ENCODE data around the gene PCNT. TPM values are rescaled to one million over a fixed set of nuclear protein-coding genes. Genes with fewer than 3 reads are reported as not detected.

PCNT gene
- total and polyA plus RNA-seq, 9 of the 15 experiments (the other 6 are each of a cell fraction or from before 2014, with no cell fraction given) = 9.1 to 53.5 (median 31.3) TPM

DNA sequence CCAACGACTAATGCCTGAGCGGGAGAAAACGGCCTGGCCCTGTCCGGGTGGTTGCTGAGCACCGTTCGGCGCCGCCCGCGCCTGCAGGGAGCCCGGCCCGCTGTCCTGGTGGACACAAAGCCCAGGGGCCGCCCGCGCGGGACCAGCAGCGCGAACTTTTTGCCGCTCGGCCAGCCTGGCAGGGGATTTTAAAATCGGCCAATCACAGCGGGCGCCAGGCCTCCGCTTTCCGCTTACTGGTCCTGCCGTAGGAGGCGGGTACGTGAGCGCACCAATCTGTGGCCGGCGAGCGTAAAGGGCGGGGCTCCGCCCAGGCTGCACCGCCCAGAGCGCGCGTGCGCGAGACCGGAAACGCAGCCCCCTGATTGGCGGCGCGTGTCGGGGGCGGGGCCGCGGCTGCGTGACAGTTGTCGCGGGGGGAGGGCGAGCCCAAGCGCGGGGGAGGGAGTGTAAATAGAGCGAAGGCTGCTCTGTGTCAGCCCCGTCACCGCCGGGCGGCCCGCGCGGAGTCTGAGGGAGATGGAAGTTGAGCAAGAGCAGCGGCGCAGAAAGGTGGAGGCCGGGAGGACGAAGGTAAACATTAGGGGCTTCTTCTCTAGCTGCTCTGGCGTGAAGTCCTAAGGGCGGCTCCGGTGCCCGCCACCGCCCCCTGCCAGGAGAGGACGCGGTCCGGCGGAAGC is at the start of gene PCNT, which contains the start of gene C21orf58 (continued):
- no peak for TF ChIP-seq CBX8 (IDR thresholded peaks at IDR 0.05; ENCODE audit: borderline replicate concordance, extremely low read depth, low read depth, low read length, poor library complexity, severe bottlenecking)
- TF ChIP-seq RBM39 (optimal IDR thresholded peaks at IDR 0.05; ENCODE audit: low read depth, low read length) = peak; percentile 84
- TF ChIP-seq TAF1 (IDR thresholded peaks at IDR 0.05; ENCODE audit: control insufficient read depth, extremely low read depth, insufficient read depth, low read length, severe bottlenecking) = peak; percentile 91
- TF ChIP-seq AFF1 (IDR thresholded peaks at IDR 0.05; ENCODE audit: low read depth in 1 of 2, partially characterized antibody in 2 of 2) = peak in 1 of 2 experiments; percentile 50
- peak in 1 of 2 experiments; percentile 22; a peak in 3 of 4 replicates for TF ChIP-seq TRIM24 (IDR thresholded peaks at IDR 0.05)
- TF ChIP-seq CGGBP1 (CRISPR knock-in tag; IDR thresholded peaks at IDR 0.05) = 0 out of 2 replicates have a peak, but pooled peaks have one; percentile 69
- peak; percentile 81; the same call in 1 of the 2 replicates for TF ChIP-seq POLR2AphosphoS2 (IDR thresholded peaks at IDR 0.05; ENCODE audit: low read length)
- TF ChIP-seq HES1 (IDR thresholded peaks at IDR 0.05; ENCODE audit: low read depth) = peak; percentile 92
- 0 out of 2 replicates have a peak, but pooled peaks have one; percentile 33 for TF ChIP-seq ZNF143 (CRISPR knock-in tag; IDR thresholded peaks at IDR 0.05)
- TF ChIP-seq PCBP2 (IDR thresholded peaks at IDR 0.05; ENCODE audit: low read depth, low read length, poor library complexity, severe bottlenecking) = no peak
- TF ChIP-seq C11orf30 (IDR thresholded peaks at IDR 0.05; ENCODE audit: low read depth) = peak; percentile 40
- TF ChIP-seq, protein P1, sequence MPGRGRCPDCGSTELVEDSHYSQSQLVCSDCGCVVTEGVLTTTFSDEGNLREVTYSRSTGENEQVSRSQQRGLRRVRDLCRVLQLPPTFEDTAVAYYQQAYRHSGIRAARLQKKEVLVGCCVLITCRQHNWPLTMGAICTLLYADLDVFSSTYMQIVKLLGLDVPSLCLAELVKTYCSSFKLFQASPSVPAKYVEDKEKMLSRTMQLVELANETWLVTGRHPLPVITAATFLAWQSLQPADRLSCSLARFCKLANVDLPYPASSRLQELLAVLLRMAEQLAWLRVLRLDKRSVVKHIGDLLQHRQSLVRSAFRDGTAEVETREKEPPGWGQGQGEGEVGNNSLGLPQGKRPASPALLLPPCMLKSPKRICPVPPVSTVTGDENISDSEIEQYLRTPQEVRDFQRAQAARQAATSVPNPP (IDR thresholded peaks at IDR 0.05; ENCODE audit: borderline replicate concordance, insufficient read depth, insufficient read length) = no peak
- TF ChIP-seq ZNF644 (tag; IDR thresholded peaks at IDR 0.05; ENCODE audit: low read depth) = no peak
- TF ChIP-seq, protein P2, sequence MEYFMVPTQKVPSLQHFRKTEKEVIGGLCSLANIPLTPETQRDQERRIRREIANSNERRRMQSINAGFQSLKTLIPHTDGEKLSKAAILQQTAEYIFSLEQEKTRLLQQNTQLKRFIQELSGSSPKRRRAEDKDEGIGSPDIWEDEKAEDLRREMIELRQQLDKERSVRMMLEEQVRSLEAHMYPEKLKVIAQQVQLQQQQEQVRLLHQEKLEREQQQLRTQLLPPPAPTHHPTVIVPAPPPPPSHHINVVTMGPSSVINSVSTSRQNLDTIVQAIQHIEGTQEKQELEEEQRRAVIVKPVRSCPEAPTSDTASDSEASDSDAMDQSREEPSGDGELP (CRISPR knock-in tag; IDR thresholded peaks at IDR 0.05; ENCODE audit: borderline replicate concordance) = peak; percentile 70; the same call in 1 of the 2 replicates
- TF ChIP-seq TAF7 (tag; IDR thresholded peaks at IDR 0.05) = peak; percentile 98
- 0 out of 2 replicates have a peak, but pooled peaks have one; percentile 32 for TF ChIP-seq PRMT5 (CRISPR knock-in tag; IDR thresholded peaks at IDR 0.05)
- no peak for TF ChIP-seq TBL1XR1 (IDR thresholded peaks at IDR 0.05; ENCODE audit: low read length in 2 of 2)
- TF ChIP-seq ZEB2 (IDR thresholded peaks at IDR 0.05) = no peak
- TF ChIP-seq RBM25 (IDR thresholded peaks at IDR 0.05; ENCODE audit: low read depth, low read length, severe bottlenecking) = peak; percentile 100
- 0 out of 2 replicates have a peak, but pooled peaks have one; percentile 44 for TF ChIP-seq OTX1 (CRISPR knock-in tag; IDR thresholded peaks at IDR 0.05)
